Measurements from ENCODE around the gene ANKRD34A. TPM values are rescaled to one million over a fixed set of nuclear protein-coding genes. Genes with fewer than 3 reads are reported as not detected.

The ANKRD34A gene
- total and polyA plus RNA-seq, 2 of the 13 experiments (the other 11 are each of a cell fraction or from before 2014, with no cell fraction given) = 0.05 to 0.07 TPM

DNA sequence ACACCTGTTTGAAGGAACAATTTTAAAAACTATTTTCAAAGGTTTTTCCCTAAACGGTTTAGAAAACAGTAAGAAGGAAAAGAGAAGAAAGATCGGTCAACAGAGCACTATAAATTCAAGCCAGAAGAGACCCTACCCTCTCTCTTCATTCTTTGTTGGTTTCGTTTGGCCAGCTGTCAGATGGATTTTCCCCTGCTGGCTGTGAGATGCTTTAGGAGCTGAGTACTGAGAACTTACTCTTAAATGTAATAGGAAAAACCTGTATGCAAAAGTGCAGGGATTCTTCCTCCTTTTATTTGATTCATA lies 33.3 kb upstream of the ANKRD34A start:
- H3K27ac ChIP-seq (ENCODE audit: extremely low read length, insufficient read depth, low read length) = peak overlapping the region; percentile 94
- H3K4me1 ChIP-seq (ENCODE audit: insufficient read depth, low read length) = peaks cover 56% of the 10 kb centered on the region
- DNase-seq (ENCODE audit: low spot score) (no peak), FAIRE-seq (no peak), ATAC-seq (no peak)
- ChIA-PET POLR2A (interaction anchor here (0.6 to 2.9 kb wide), 5 partner anchors 8 to 70 kb away, joined by 3 to 10 read pairs (median 4); partner anchors contain the start of genes ANKRD34A, POLR3GL and RBM8A), CTCF (ENCODE audit: low intra/inter-chr PET ratio, low total read pairs) (no interaction called here)
- peak overlapping the region; percentile 93; the same call in 1 of the 2 replicates for H3K9ac ChIP-seq (ENCODE audit: insufficient read depth, low read depth, low read length)
- peaks cover 2 to 22% of the 10 kb centered on the region in 2 experiments; a peak in 3 of 5 replicates for H3K36me3 ChIP-seq (replicated peaks in 1 of 2; ENCODE audit: control insufficient read depth in 1 of 2, insufficient read depth in 2 of 2, low read length in 2 of 2)
- H3K9me3 ChIP-seq (ENCODE audit: low read length) = no peaks in the 10 kb centered on the region
- BruUV-seq (replicated peaks) = no TSS peak
- H3K4me3 ChIP-seq (replicated peaks in 1 of 3; ENCODE audit: insufficient read depth in 1 of 3, low read depth in 2 of 3, low read length in 3 of 3) = peak overlapping the region in 2 of 3 experiments; percentile 53 to 91; a peak in 2 of 6 replicates
- peak overlapping the region; percentile 83 for H3K4me2 ChIP-seq (ENCODE audit: low read depth, low read length)
- in situ Hi-C loops (cut with HindIII; ENCODE audit: extremely low pct_ligation_motif_present, low pct_unique_long_range_greater_than_20kb) = no loop called here
- TF ChIP-seq ZNF652 (CRISPR knock-in tag; IDR thresholded peaks at IDR 0.05; ENCODE audit: borderline replicate concordance, low read depth) (no peak), SNAPC2 (CRISPR knock-in tag; IDR thresholded peaks at IDR 0.05) (peak; percentile 14; the same call in 1 of the 2 replicates)
- TF ChIP-seq, protein P1, sequence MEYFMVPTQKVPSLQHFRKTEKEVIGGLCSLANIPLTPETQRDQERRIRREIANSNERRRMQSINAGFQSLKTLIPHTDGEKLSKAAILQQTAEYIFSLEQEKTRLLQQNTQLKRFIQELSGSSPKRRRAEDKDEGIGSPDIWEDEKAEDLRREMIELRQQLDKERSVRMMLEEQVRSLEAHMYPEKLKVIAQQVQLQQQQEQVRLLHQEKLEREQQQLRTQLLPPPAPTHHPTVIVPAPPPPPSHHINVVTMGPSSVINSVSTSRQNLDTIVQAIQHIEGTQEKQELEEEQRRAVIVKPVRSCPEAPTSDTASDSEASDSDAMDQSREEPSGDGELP (IDR thresholded peaks at IDR 0.05; ENCODE audit: borderline replicate concordance, low read depth) = 0 out of 2 replicates have a peak, but pooled peaks have one; percentile 10
- 55% methylated on average over 3 of the region's 3 CpGs for WGBS (ENCODE audit: low lambda C conversion rate)
- peaks cover 36% of the 10 kb centered on the region for H4K20me1 ChIP-seq (ENCODE audit: insufficient read depth, low read length)
- H3K27me3 ChIP-seq (ENCODE audit: control insufficient read depth in 1 of 2, insufficient read depth in 2 of 2, low read length in 2 of 2) = no peaks in the 10 kb centered on the region; a peak in 1 of 5 replicates
- intact Hi-C loops (cut with micrococcal nuclease; ENCODE audit: unreplicated experiment) = loop anchor here (2.0 kb wide), 1 partner anchor 13 kb away; no protein-coding TSS in a partner anchor
- H2AFZ ChIP-seq (ENCODE audit: low read length) = no peak overlapping the region
- peaks cover 33% of the 10 kb centered on the region for H3K79me2 ChIP-seq (ENCODE audit: insufficient read depth, low read length)

- FAIRE-seq = no peak
- Histone ChIP-seq H3K4me3 (replicated peaks in 1 of 3; ENCODE audit: insufficient read depth in 1 of 3, low read depth in 2 of 3, low read length in 3 of 3) (peak overlapping the region; percentile 53 to 91 (median 56)), H3K27me3 (ENCODE audit: control insufficient read depth in 1 of 2, insufficient read depth in 2 of 2, low read length in 2 of 2) (no peaks in the 10 kb centered on the region; a peak in 1 of 5 replicates), H4K20me1 (ENCODE audit: insufficient read depth, low read length) (peaks cover 40% of the 10 kb centered on the region), H3K9ac (ENCODE audit: insufficient read depth, low read depth, low read length) (peak overlapping the region; percentile 93), H3K9me3 (ENCODE audit: low read length) (no peaks in the 10 kb centered on the region), H3K79me2 (ENCODE audit: insufficient read depth, low read length) (peaks cover 33% of the 10 kb centered on the region), H3K27ac (ENCODE audit: extremely low read length, insufficient read depth, low read length) (peak overlapping the region; percentile 94), H3K4me2 (ENCODE audit: low read depth, low read length) (peak overlapping the region; percentile 83), H2AFZ (ENCODE audit: low read length) (no peak overlapping the region), H3K36me3 (replicated peaks in 1 of 2; ENCODE audit: control insufficient read depth in 1 of 2, insufficient read depth in 2 of 2, low read length in 2 of 2) (peaks cover 2 to 22% of the 10 kb centered on the region in 2 experiments; a peak in 3 of 5 replicates), H3K4me1 (ENCODE audit: insufficient read depth, low read length) (peaks cover 61% of the 10 kb centered on the region)
- POLR2A ChIA-PET = interaction anchor here (0.6 to 2.9 kb wide), 7 partner anchors 8 to 70 kb away, joined by 3 to 10 read pairs (median 4); partner anchors contain the start of genes ANKRD34A, LIX1L, POLR3GL and RBM8A
- peak; percentile 26 for DNase-seq (ENCODE audit: low spot score)
- CTCF ChIA-PET (ENCODE audit: low intra/inter-chr PET ratio, low total read pairs) = no interaction called here
- 20% methylated on average over 12 of the region's 12 CpGs for WGBS (ENCODE audit: low lambda C conversion rate)
- intact Hi-C loops (cut with micrococcal nuclease; ENCODE audit: unreplicated experiment) = no loop called here
- BruUV-seq (replicated peaks) = TSS peak; percentile 79
- ATAC-seq = peak; percentile 25
- in situ Hi-C loops (cut with HindIII; ENCODE audit: extremely low pct_ligation_motif_present, low pct_unique_long_range_greater_than_20kb) = no loop called here
- TF ChIP-seq, protein P2, sequence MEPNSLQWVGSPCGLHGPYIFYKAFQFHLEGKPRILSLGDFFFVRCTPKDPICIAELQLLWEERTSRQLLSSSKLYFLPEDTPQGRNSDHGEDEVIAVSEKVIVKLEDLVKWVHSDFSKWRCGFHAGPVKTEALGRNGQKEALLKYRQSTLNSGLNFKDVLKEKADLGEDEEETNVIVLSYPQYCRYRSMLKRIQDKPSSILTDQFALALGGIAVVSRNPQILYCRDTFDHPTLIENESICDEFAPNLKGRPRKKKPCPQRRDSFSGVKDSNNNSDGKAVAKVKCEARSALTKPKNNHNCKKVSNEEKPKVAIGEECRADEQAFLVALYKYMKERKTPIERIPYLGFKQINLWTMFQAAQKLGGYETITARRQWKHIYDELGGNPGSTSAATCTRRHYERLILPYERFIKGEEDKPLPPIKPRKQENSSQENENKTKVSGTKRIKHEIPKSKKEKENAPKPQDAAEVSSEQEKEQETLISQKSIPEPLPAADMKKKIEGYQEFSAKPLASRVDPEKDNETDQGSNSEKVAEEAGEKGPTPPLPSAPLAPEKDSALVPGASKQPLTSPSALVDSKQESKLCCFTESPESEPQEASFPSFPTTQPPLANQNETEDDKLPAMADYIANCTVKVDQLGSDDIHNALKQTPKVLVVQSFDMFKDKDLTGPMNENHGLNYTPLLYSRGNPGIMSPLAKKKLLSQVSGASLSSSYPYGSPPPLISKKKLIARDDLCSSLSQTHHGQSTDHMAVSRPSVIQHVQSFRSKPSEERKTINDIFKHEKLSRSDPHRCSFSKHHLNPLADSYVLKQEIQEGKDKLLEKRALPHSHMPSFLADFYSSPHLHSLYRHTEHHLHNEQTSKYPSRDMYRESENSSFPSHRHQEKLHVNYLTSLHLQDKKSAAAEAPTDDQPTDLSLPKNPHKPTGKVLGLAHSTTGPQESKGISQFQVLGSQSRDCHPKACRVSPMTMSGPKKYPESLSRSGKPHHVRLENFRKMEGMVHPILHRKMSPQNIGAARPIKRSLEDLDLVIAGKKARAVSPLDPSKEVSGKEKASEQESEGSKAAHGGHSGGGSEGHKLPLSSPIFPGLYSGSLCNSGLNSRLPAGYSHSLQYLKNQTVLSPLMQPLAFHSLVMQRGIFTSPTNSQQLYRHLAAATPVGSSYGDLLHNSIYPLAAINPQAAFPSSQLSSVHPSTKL (CRISPR knock-in tag; IDR thresholded peaks at IDR 0.05) = peak; percentile 51
- TF ChIP-seq, protein P3, sequence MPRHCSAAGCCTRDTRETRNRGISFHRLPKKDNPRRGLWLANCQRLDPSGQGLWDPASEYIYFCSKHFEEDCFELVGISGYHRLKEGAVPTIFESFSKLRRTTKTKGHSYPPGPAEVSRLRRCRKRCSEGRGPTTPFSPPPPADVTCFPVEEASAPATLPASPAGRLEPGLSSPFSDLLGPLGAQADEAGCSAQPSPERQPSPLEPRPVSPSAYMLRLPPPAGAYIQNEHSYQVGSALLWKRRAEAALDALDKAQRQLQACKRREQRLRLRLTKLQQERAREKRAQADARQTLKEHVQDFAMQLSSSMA (CRISPR knock-in tag; IDR thresholded peaks at IDR 0.05) = no peak
- TF ChIP-seq KAT8 (CRISPR knock-in tag; IDR thresholded peaks at IDR 0.05) = 0 out of 2 replicates have a peak, but pooled peaks have one; percentile 25
- peak; percentile 56; the same call in 1 of the 2 replicates for TF ChIP-seq SNAPC2 (CRISPR knock-in tag; IDR thresholded peaks at IDR 0.05)
- peak; percentile 81 for TF ChIP-seq FOXA3 (CRISPR knock-in tag; IDR thresholded peaks at IDR 0.05)
- TF ChIP-seq, protein P4, sequence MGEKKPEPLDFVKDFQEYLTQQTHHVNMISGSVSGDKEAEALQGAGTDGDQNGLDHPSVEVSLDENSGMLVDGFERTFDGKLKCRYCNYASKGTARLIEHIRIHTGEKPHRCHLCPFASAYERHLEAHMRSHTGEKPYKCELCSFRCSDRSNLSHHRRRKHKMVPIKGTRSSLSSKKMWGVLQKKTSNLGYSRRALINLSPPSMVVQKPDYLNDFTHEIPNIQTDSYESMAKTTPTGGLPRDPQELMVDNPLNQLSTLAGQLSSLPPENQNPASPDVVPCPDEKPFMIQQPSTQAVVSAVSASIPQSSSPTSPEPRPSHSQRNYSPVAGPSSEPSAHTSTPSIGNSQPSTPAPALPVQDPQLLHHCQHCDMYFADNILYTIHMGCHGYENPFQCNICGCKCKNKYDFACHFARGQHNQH (CRISPR knock-in tag; IDR thresholded peaks at IDR 0.05) = no peak; the same call in 1 of the 2 replicates
These were observed 32.8 kb upstream of the ANKRD34A start for GRCh38 chr1:145997016-145997717.
